T-helper 1 cell (primary cell): ENCODE data around the gene POU4F3.
A peak's percentile ranks its signal among the peaks of the same experiment; 100 is the strongest.

Source experiments
- DNase-seq, 5 donors: peaks; one replicate each; pipeline ENCODE4 v3.0.0-alpha.2; 2012 to 2020

Gene POU4F3

DNA sequence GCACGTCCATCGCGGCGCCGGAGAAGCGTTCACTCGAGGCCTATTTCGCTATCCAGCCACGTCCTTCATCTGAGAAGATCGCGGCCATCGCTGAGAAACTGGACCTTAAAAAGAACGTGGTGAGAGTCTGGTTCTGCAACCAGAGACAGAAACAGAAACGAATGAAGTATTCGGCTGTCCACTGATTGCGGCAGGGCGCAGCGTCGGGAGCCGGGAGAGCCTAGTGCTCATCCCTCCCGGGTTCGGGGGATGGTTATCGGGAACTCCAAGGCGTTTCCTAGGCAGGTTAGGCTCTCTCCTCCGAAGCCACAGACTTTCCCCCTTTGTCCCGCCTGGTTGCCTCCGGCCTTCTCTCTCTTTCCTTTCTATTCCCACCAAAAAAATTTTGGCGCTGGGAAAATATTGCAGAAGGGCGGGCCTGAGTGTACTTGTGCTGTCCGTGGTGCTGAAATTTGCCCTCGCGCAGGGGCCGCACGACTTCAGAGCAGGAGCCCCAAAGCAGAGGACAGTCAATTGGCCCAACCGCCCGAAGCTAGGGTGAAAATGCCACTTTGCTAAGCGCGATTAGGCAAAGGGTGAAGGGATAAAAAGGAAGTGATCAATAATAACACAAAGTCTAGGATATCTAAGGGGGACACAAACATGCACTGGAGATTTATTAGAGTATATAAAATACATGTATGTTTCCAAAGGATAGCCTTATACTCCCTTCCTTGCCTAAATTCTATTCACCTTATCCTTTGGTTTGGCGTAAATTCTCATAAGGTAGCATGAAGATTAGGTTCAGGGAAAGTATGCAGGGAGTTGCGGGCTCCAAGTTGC lies 1.8 kb downstream of the POU4F3 start:
- peak in 1 of 5 donors; percentile 23 for DNase-seq

DNA sequence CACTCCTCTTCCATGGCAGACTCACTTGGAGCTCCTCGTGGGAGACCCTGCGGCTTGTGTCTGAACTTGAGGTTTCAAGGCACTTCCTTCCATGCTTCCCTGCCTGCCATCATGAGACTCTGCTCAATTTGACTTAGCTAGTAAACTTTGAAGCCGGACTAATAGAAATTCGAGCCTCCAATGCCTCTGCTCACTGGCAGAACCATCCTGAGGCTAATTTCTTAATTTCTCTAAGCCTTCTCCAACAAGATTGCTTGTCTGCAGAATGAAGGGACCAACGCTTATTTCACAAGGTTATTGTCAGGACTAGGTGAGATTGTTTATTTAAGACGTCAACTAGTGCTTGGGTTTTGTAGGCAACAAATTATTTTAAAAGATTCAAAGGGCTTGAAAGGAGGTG lies 3.2 kb downstream of the POU4F3 start:
- no peak for DNase-seq

DNA sequence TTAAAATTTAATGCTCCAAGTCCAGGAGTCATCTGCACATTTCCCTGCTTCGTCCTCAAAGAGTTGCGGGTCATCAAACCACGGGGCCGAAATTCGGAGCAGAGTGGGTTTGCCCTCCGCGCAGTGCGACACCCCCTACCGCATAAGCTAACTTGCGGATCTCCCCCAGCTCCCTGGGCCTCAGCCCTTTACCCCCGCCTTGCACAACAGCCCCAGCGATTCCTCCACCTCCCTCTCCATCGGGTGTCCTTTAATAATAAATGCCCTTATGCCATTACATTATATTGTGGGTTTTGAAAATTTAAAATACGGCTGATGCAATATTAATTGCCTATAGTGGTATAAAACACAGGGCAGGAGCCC lies 3.9 kb downstream of the POU4F3 start:
- DNase-seq, result no peak

GRCh38 chr5:146342882-146343865 lies 4.5 kb downstream of the POU4F3 start:
- DNase-seq, result no peak

- DNase-seq, result no peak
These were observed 5.8 kb downstream of the POU4F3 start for GRCh38 chr5:146344155-146345118.

DNA sequence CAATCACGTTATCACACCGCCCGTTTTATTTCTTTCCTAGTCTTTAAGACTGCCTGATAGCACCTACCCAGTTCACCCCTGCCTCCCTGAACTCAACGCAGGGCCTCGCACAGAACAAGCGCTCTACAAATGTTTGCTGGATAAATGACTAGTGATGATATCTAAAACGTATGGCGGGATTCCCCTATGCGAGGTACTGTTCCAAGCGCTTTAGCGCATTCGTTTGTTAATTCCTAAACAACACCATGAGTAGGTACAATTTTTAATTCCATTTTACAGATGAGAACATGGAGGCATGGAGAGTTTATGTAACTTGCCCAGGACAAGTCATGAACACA lies 6.6 kb downstream of the POU4F3 start:
- DNase-seq, result no peak

- no peak for DNase-seq
These were observed 7.1 kb downstream of the POU4F3 start for GRCh38 chr5:146345578-146346366.

- DNase-seq, result no peak
These were observed 18.5 kb downstream of the POU4F3 start for GRCh38 chr5:146357126-146357525.

DNA sequence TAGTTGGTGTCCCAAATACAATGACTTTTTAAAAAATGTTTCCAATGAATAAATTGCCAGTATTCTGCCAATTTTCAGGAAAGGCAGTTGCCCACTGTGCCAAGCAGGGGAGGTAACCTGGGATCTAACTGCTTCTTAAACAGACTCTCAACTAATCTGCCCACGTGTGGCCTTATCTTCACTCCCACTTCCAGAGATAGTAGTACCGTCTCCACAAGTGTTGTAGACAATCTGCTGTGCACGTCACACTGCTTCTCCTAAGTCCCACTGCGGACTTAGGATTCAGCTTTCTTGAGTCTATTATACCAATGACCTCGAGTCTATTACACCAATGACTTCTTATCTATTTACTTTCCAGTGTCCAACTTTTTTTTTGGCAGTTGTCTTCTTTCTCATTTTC lies 21.2 kb downstream of the POU4F3 start:
- no peak for DNase-seq

DNA sequence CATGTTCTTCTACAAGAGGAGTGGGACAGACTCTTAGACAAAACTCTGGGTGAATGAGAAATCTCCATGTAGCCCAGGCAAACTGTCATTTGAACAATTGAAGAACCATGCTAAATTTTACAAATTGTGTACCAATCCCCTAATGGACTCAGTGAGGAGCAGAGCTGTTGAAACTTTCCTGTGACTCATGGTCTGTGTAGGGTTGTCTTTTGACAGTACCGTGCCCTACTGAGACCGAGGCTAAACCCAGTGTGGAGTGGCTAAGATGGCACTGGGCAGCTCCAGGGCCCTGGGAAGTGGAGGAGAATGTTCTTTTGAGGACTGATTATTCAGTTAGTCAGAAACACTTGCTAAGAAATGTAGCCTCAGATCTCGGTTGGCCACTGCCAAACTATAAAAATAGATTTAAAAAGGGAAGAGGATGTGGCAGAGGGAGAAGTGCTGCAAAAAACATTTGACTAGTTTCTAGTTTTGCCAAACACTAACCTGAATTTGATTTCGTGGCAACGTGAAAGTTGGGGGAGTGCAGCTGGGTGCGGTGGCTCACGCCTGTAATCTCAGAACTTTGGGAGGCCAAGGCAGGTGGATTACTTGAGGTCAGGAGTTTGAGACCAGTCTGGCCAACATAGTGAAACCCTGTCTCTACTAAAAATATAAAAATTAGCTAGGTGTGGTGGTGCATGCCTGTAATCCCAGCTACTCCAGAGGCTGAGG lies 24.7 kb downstream of the POU4F3 start:
- DNase-seq, result no peak

- no peak for DNase-seq
These were observed 27.0 kb downstream of the POU4F3 start for GRCh38 chr5:146365618-146366017.

DNA sequence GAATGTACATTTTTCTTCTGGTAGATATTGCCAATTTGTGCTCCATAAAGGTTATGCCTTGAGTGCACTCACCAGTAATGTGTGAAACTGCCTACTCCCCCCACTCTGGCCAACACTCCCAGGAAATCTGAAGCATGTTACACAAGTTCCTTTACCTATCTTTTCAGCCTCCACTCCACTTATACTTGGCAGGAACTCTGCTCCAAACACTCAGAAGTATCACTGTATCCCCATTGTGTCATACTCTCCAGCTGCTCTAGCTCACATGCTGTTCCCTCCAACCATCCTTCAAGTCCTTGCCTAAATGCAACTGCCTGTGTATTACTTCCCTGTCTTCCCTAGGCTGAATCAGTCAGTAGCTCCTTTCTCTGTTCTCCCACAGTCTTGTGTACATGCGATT lies 28.3 kb downstream of the POU4F3 start:
- DNase-seq, result no peak

GRCh38 chr5:146368137-146368536 lies 29.5 kb downstream of the POU4F3 start:
- DNase-seq, result no peak

DNA sequence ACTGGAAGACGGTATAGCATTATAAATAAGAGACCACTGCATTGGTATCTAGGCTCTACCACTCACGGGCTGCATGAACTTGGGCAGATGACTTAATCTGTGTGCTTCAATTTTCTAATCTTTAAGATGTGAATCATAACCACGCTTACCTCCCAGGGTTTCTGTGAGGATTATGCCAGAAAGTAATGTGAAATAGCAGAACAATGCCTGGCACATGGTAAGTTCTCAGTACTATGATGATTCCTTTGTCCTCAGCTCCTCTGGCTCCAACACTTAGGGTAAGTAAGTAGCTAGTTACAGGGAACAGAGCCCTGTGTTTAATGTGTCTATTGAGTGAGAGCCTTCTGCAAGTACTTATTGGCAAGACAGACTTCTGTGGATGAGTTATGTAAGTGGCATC lies 31.1 kb downstream of the POU4F3 start:
- DNase-seq, result no peak

GRCh38 chr5:146376821-146377220 lies 38.2 kb downstream of the POU4F3 start:
- no peak for DNase-seq

- no peak for DNase-seq
These were observed 40.3 kb downstream of the POU4F3 start for GRCh38 chr5:146378986-146379385.

- no peak for DNase-seq
These were observed 42.1 kb downstream of the POU4F3 start for GRCh38 chr5:146380714-146381113.

DNA sequence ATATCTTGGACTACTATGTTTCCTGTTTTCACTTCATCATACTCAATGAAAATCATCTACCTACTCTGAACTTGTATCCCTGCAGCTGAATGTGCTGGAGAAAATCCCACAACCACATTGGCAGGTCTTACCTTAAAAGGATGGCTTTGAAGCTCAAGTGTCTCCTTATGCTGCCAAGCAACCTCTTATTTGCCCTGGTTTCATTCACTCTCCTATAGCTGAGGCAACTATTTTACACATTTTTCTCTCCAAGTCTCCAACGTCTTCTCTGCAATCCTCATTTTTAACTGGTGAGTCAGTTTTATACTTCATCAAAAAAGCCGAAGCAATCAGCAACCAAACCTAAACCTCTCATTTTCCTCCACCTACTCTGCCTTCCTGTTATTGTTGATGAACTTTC lies 49.7 kb downstream of the POU4F3 start:
- DNase-seq, result no peak

DNA sequence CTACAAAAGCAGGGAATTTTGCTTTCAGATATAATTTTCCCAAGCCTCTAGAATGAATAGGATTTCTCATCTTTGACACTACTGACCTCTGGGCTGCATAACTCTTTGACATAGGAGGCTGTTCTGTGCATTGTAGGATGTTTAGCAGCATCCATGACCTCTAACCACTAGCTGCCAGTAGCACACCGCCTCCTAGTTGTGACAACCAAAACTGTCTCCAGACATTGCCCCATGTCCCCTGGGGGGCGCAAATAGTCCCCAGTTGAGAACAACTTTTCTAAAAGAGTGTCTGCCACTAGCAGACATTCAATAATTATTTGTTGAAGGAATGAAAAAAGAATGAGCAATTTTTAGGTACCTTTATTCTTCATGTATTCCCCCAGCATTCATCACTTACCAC lies 51.8 kb downstream of the POU4F3 start:
- DNase-seq, result no peak
